B cell (primary cell): ENCODE measurements around the gene MAGI2. TPM values are rescaled to one million over a fixed set of nuclear protein-coding genes. Genes with fewer than 3 reads are reported as not detected.

Experiments used
- ATAC-seq: fragments of 200-7000 bp; cut with Tn5 transposase; one replicate; pipeline ENCODE4 v1.10.0; 2021; ENCODE audit warnings: low read depth, mild to moderate bottlenecking, moderate number of reproducible peaks, moderate library complexity
- CTCF ChIA-PET: fragments of 350-600 bp; sonication (Branson Sonifier 250); formaldehyde crosslinking; loops from one replicate; lab custom pipeline; 2021; ENCODE audit warnings: antibody characterized with exemption, inconsistent platforms; lab: Charles Lee
- POLR2A ChIA-PET: fragments of 350-600 bp; sonication (Branson Sonifier 250); formaldehyde crosslinking; loops from one replicate; lab custom pipeline; 2021; ENCODE audit warnings: antibody characterized with exemption; lab: Charles Lee
- DNase-seq: peaks from one replicate; pipeline ENCODE4 v3.0.0; 2013
- H2AFZ ChIP-seq: 2 replicates; pipeline ENCODE4 v1.6.1; 2012; ENCODE audit warnings: mild to moderate bottlenecking, low read depth, low read length; ENCODE audit not compliant: insufficient read depth, poor library complexity, severe bottlenecking
- H3K27ac ChIP-seq, 2 donors: 1 replicate in 1 of 2; 2 replicates in 1 of 2; pipeline ENCODE4 v1.5.1; 2012 to 2013; ENCODE audit warnings: low read length in 2 of 2, mild to moderate bottlenecking in 2 of 2, moderate library complexity in 1 of 2
- H3K27me3 ChIP-seq, 4 experiments: fragments of 200-600 bp in 1 of 4; sonication (generic) in 1 of 4; replicated peaks in 1 of 4; 1 replicate in 2 of 4; 2 replicates in 2 of 4; pipeline versions ENCODE4 v1.6.1 to v1.7.0; 2013 to 2016; ENCODE audit warnings: low read length in 3 of 4, mild to moderate bottlenecking in 2 of 4, mixed read lengths in 1 of 4, moderate library complexity in 1 of 4; ENCODE audit not compliant: insufficient read depth in 4 of 4, control insufficient read depth in 3 of 4; ENCODE audit errors: control extremely low read depth in 1 of 4
- H3K36me3 ChIP-seq, 2 experiments: replicated peaks in 1 of 2; 1 replicate in 1 of 2; 2 replicates in 1 of 2; pipeline versions ENCODE4 v1.6.1 to v1.7.1; 2013; ENCODE audit warnings: low read length in 1 of 2; ENCODE audit not compliant: insufficient read depth in 2 of 2, control insufficient read depth in 1 of 2; ENCODE audit errors: control extremely low read depth in 1 of 2, extremely low read depth in 1 of 2
- H3K4me1 ChIP-seq, 2 donors: fragments of 200-600 bp in 1 of 2; sonication (generic) in 1 of 2; 1 replicate in 1 of 2; 2 replicates in 1 of 2; pipeline versions ENCODE4 v1.5.1 to v1.6.1; 2013 to 2017; ENCODE audit warnings: low read length in 2 of 2; ENCODE audit not compliant: control insufficient read depth in 2 of 2, insufficient read depth in 2 of 2
- H3K4me2 ChIP-seq: replicated peaks from 2 replicates; pipeline ENCODE3; 2012; ENCODE audit warnings: mild to moderate bottlenecking, low read depth, low read length; ENCODE audit not compliant: poor library complexity, severe bottlenecking
- H3K4me3 ChIP-seq, 5 experiments: fragments of 200-600 bp in 1 of 5; sonication (generic) in 1 of 5; 1 replicate in 3 of 5; 2 replicates in 2 of 5; pipeline versions ENCODE4 v1.5.1 to v1.7.0; 2011 to 2016; ENCODE audit warnings: low read length in 4 of 5, mild to moderate bottlenecking in 4 of 5, low read depth in 2 of 5, control low read depth in 1 of 5, moderate library complexity in 1 of 5; ENCODE audit not compliant: insufficient read depth in 1 of 5; ENCODE audit errors: control extremely low read depth in 1 of 5, extremely low read depth in 1 of 5
- H3K79me2 ChIP-seq: fragments of 200-600 bp; sonication (generic); one replicate; pipeline ENCODE4 v1.6.0; 2016; ENCODE audit warnings: low read length; ENCODE audit not compliant: control insufficient read depth, insufficient read depth
- H3K9ac ChIP-seq: fragments of 200-600 bp; sonication (generic); 2 replicates; pipeline ENCODE4 v1.6.1; 2017; ENCODE audit warnings: mild to moderate bottlenecking, low read length, moderate library complexity
- H3K9me3 ChIP-seq, 3 donors: one replicate each; pipeline versions ENCODE4 v1.6.1 to v1.7.1; 2013; ENCODE audit warnings: low read length in 2 of 3; ENCODE audit not compliant: control insufficient read depth in 2 of 3, insufficient read depth in 1 of 3; ENCODE audit errors: control extremely low read depth in 1 of 3
- H4K20me1 ChIP-seq: 2 replicates; pipeline ENCODE4 v1.6.0; 2012; ENCODE audit warnings: mild to moderate bottlenecking, low read length; ENCODE audit not compliant: insufficient read depth, control insufficient read depth, poor library complexity, severe bottlenecking
- H3K27ac Mint-ChIP-seq: one replicate; pipeline ENCODE4 v1.8.0; 2021; ENCODE audit warnings: mixed read lengths
- H3K27me3 Mint-ChIP-seq: one replicate; pipeline ENCODE4 v1.8.0; 2021; ENCODE audit warnings: mixed read lengths
- H3K4me1 Mint-ChIP-seq: one replicate; pipeline ENCODE4 v1.8.0; 2021; ENCODE audit warnings: mixed read lengths
- H3K4me3 Mint-ChIP-seq: one replicate; pipeline ENCODE4 v1.8.0; 2021; ENCODE audit warnings: mixed read lengths
- H3K9me3 Mint-ChIP-seq: one replicate; pipeline ENCODE4 v1.8.0; 2022; ENCODE audit warnings: mixed read lengths; ENCODE audit not compliant: insufficient read depth
- CTCF ChIP-seq: fragments of 200-600 bp; IDR thresholded peaks from one replicate; pipeline ENCODE4 v1.8.0; 2022; ENCODE audit warnings: antibody characterized with exemption, mild to moderate bottlenecking
- EZH2 ChIP-seq: IDR thresholded peaks from 2 replicates; pipeline ENCODE4 v1.6.1; 2012; ENCODE audit warnings: borderline replicate concordance, low read depth, mild to moderate bottlenecking, moderate library complexity, low read length; ENCODE audit not compliant: insufficient read depth, poor library complexity, severe bottlenecking
- WGBS: methylation state at CpG from one replicate; pipeline ENCODE4 v1.1.5; 2013; ENCODE audit warnings: missing lambda C conversion rate; ENCODE audit not compliant: insufficient coverage; 5-methylcytosine and 5-hydroxymethylcytosine counted together
- intact Hi-C: fragments of 100-400 bp; cut with micrococcal nuclease; formaldehyde crosslinking; loops from one replicate; pipeline ENCODE4 v1.10.0; 2022
- polyA plus RNA-seq: library from polyadenylated mRNA; depleted of rRNA; stranded (reverse); fragments of >200 nt; gene quantifications from 2 replicates; pipeline ENCODE4 v1.2.3, GENCODE V29; 2012
- total RNA-seq, 2 donors: library from RNA; stranded (reverse); fragments of 120-200 nt in 1 of 2; gene quantifications; 1 replicate in 1 of 2; 2 replicates in 1 of 2; pipeline versions ENCODE4 v1.2.3 to v1.2.4, GENCODE V29; 2013 to 2022

The MAGI2 gene
- total and polyA plus RNA-seq, 2 donors (not counting 1 experiment from before 2014, with no cell fraction given): 0.16 to 0.64 TPM

GRCh38 chr7:78377532-78377931 is 1075.9 kb downstream of the MAGI2 start:
- H3K27me3 Mint-ChIP-seq: peaks cover 5% of the 10 kb centered on the region
- Histone ChIP-seq H3K4me3 (no peak overlapping the region), H3K27ac (no peak overlapping the region), H3K4me1 (no peaks in the 10 kb centered on the region), H3K27me3 (no peaks in the 10 kb centered on the region), H3K4me2 (no peak overlapping the region), H2AFZ (no peak overlapping the region), H3K9me3 (no peaks in the 10 kb centered on the region), H3K79me2 (no peaks in the 10 kb centered on the region), H4K20me1 (no peaks in the 10 kb centered on the region), H3K9ac (no peak overlapping the region), H3K36me3 (no peaks in the 10 kb centered on the region)
- CTCF ChIA-PET: no interaction called here
- DNase-seq (no peak), ATAC-seq (no peak)
- no peaks in the 10 kb centered on the region for H3K4me1 Mint-ChIP-seq
- H3K4me3 Mint-ChIP-seq: no peak overlapping the region
- no peak overlapping the region for H3K27ac Mint-ChIP-seq
- intact Hi-C loops: no loop called here
- peaks cover 2% of the 10 kb centered on the region for H3K9me3 Mint-ChIP-seq
- TF ChIP-seq EZH2 (no peak), CTCF (no peak)
- POLR2A ChIA-PET: no interaction called here
- no CpG with 5 or more reads among the region's 1 CpG for WGBS

DNA sequence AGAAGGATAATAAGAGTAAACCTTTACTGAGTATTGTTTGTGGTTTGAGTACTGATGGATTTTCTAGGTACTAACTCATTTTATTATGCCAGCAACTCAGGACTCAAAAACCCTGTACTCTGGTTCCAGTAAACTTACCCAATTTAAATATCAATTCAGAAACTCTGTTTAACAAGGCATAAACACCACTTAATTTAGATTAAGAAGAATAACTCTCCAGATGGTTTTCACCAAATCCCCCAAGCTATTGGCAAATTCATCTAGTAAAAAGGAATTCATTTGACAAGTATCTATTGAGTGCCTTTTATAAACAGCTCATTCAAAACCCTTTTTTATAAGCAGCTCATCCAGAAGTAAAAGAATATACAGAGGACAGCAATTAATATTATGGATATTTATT is 1082.5 kb downstream of the MAGI2 start:
- no peaks in the 10 kb centered on the region for H3K79me2 ChIP-seq
- POLR2A ChIA-PET: no interaction called here
- H3K9me3 ChIP-seq: no peaks in the 10 kb centered on the region
- no peak for ATAC-seq
- H3K9ac ChIP-seq: no peak overlapping the region
- H2AFZ ChIP-seq: no peak overlapping the region
- TF ChIP-seq EZH2 (no peak), CTCF (no peak)
- Mint-ChIP-seq H3K27ac (no peak overlapping the region), H3K9me3 (no peaks in the 10 kb centered on the region), H3K4me3 (no peak overlapping the region), H3K27me3 (no peaks in the 10 kb centered on the region), H3K4me1 (no peaks in the 10 kb centered on the region)
- H3K4me2 ChIP-seq: no peak overlapping the region
- no peaks in the 10 kb centered on the region for H3K4me1 ChIP-seq
- no peaks in the 10 kb centered on the region for H4K20me1 ChIP-seq
- no peaks in the 10 kb centered on the region for H3K36me3 ChIP-seq
- no peak for DNase-seq
- no peak overlapping the region for H3K4me3 ChIP-seq
- H3K27ac ChIP-seq: no peak overlapping the region
- no peaks in the 10 kb centered on the region for H3K27me3 ChIP-seq
- intact Hi-C loops: no loop called here
- CTCF ChIA-PET: no interaction called here
